ENCODE measurements around the gene ANP32D.
"Not testable (repeated sequence)": the region's sequence is repeated elsewhere in the genome, so short reads cannot be mapped to it uniquely, and the experiment has no call there.

GRCh38 chr12:48452961-48453360 is 19.4 kb upstream of the ANP32D start:
- not testable (repeated sequence) for TF ChIP-seq CTCF, POLR2A (IDR thresholded peaks at IDR 0.05)

Data from lower leg skin (tissue), 3 donors.